ENCODE measurements around the gene DOK3.

The DOK3 gene

GRCh38 chr5:177503351-177504085, 6.1 kb downstream of the DOK3 start:
- no peak for DNase-seq (ENCODE audit: low spot score)
- in situ Hi-C loops (cut with MboI; ENCODE audit: low pct_unique_long_range_greater_than_20kb, low sequenced_read_pairs, unreplicated experiment): no loop called here
- TF ChIP-seq CTCF (IDR thresholded peaks at IDR 0.05; ENCODE audit: extremely low read depth, insufficient read depth, missing control alignments): no peak

- in situ Hi-C loops (cut with MboI; ENCODE audit: low pct_unique_long_range_greater_than_20kb, low sequenced_read_pairs, unreplicated experiment): no loop called here
- no peak for DNase-seq (ENCODE audit: low spot score)
- TF ChIP-seq CTCF (IDR thresholded peaks at IDR 0.05; ENCODE audit: extremely low read depth, insufficient read depth, missing control alignments): no peak
Observed at GRCh38 chr5:177502886-177503285, 6.7 kb downstream of the DOK3 start.

- in situ Hi-C loops (cut with MboI; ENCODE audit: low pct_unique_long_range_greater_than_20kb, low sequenced_read_pairs, unreplicated experiment): no loop called here
- peak; percentile 77 for DNase-seq (ENCODE audit: low spot score)
- no peak for TF ChIP-seq CTCF (IDR thresholded peaks at IDR 0.05; ENCODE audit: extremely low read depth, insufficient read depth, missing control alignments)
Observed at GRCh38 chr5:177501874-177502678, 7.5 kb downstream of the DOK3 start.

GRCh38 chr5:177500685-177501522, 8.7 kb downstream of the DOK3 start:
- DNase-seq (ENCODE audit: low spot score): peak; percentile 82
- in situ Hi-C loops (cut with MboI; ENCODE audit: low pct_unique_long_range_greater_than_20kb, low sequenced_read_pairs, unreplicated experiment): no loop called here

GRCh38 chr5:177499842-177500241, 9.8 kb downstream of the DOK3 start:
- DNase-seq (ENCODE audit: low spot score): no peak
- in situ Hi-C loops (cut with MboI; ENCODE audit: low pct_unique_long_range_greater_than_20kb, low sequenced_read_pairs, unreplicated experiment): no loop called here
- TF ChIP-seq CTCF (IDR thresholded peaks at IDR 0.05; ENCODE audit: extremely low read depth, insufficient read depth, missing control alignments): no peak

More at GRCh38 chr5:177500685-177501522, 8.7 kb downstream of the DOK3 start:
- TF ChIP-seq CTCF (IDR thresholded peaks at IDR 0.05; ENCODE audit: extremely low read depth, insufficient read depth, missing control alignments): peak; percentile 96
